ENCODE results near the gene FTO. TPM values are rescaled to one million over a fixed set of nuclear protein-coding genes. Genes with fewer than 3 reads are reported as not detected.
A peak's percentile ranks its signal among the peaks of the same experiment; 100 is the strongest.
"Not testable (repeated sequence)": the region's sequence is repeated elsewhere in the genome, so short reads cannot be mapped to it uniquely, and the experiment has no call there.

The FTO gene
- total RNA-seq, 2 donors from 2014 or later = 73.6 to 90.6 TPM

DNA sequence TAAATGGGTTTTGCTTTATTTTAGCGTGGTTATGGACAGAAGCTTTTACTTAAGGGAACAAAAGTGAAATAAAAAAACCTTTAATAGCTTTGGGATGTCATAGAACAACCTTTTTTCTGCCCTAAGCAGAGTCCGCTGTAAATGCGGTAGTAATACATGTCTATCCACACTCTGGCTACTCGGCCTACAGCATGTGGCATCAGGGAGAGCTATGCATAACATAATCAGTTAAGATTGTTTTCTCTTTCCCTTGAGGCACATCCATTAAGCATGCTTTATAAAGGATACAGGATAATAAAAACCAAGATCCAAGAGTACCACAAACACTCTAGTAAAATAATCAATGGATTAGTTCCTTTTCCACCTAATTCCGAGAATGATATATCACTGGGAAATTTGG, 10.6 kb upstream of the FTO start:
- Histone ChIP-seq H3K27ac (no peak overlapping the region), H3K9me3 (no peaks in the 10 kb centered on the region), H3K36me3 (no peaks in the 10 kb centered on the region), H3K4me3 (no peak overlapping the region), H3K4me1 (no peaks in the 10 kb centered on the region), H3K27me3 (no peaks in the 10 kb centered on the region)
- TF ChIP-seq, protein P1, sequence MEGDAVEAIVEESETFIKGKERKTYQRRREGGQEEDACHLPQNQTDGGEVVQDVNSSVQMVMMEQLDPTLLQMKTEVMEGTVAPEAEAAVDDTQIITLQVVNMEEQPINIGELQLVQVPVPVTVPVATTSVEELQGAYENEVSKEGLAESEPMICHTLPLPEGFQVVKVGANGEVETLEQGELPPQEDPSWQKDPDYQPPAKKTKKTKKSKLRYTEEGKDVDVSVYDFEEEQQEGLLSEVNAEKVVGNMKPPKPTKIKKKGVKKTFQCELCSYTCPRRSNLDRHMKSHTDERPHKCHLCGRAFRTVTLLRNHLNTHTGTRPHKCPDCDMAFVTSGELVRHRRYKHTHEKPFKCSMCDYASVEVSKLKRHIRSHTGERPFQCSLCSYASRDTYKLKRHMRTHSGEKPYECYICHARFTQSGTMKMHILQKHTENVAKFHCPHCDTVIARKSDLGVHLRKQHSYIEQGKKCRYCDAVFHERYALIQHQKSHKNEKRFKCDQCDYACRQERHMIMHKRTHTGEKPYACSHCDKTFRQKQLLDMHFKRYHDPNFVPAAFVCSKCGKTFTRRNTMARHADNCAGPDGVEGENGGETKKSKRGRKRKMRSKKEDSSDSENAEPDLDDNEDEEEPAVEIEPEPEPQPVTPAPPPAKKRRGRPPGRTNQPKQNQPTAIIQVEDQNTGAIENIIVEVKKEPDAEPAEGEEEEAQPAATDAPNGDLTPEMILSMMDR (IDR thresholded peaks at IDR 0.05) = no peak
- DNase-seq (ENCODE audit: low spot score) = no peak

DNA sequence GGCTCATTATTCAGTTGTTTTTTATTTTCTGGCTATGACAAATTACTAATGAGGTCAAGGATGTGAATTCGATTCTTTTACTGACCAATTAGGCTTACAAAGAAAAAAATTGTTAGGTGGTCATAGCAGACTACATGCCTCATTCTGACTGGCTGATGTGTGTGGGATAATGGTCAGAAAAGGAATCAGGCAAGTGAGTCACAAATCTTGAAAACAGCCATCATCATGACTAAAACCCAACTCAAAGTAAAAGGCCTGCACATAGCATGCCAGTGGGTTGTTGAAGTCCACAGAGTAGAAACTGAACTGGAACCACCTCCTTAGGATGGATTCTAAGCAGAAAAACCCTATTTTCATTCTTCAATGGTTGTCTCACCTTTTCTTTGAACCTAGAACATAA, 8.9 kb upstream of the FTO start:
- H3K27me3 ChIP-seq = no peaks in the 10 kb centered on the region
- DNase-seq (ENCODE audit: low spot score) = no peak
- no peaks in the 10 kb centered on the region for H3K9me3 ChIP-seq
- no peak overlapping the region for H3K4me3 ChIP-seq
- H3K36me3 ChIP-seq = no peaks in the 10 kb centered on the region
- no peaks in the 10 kb centered on the region for H3K4me1 ChIP-seq
- TF ChIP-seq, protein P1 (IDR thresholded peaks at IDR 0.05) = no peak
- H3K27ac ChIP-seq = no peak overlapping the region

DNA sequence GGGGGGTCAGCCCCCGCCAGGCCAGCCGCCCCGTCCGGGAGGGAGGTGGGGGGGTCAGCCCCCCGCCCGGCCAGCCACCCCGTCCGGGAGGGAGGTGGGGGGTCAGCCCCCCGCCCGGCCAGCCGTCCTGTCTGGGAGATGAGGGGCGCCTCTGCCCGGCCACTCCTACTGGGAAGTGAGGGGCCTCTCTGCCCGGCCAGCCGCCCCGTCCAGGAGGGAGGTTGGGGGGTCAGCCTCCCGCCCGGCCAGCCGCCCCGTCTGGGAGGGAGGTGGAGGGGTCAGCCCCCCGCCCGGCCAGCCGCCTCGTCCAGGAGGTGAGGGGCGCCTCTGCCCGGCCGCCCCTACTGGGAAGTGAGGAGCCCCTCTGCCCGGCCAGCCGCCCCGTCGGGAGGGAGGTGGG, 5.7 kb upstream of the FTO start:
- H3K9me3 ChIP-seq = not testable (repeated sequence)

DNA sequence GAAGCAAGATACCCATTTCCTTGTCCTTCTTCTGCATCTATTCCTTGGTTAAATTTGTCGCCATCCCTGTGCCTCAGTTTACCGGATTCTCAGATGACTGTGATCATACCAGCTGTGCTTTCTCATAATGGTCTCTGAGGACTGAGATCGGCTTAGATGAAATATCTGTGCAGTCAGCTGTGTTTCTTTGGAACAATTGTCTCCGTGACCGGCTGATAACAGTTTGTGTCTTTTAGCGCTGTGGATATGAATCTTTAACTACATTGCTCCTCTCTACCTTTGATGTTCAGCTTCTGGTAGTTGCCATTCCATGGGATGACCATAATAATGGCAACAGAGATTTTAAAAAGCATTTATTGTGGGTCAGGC, 473 bp downstream of the FTO start:
- H3K4me1 ChIP-seq = peaks cover 0 to 23% of the 10 kb centered on the region in 2 donors

More for the DNA sequence above, 5.7 kb upstream of the FTO start:
- not testable (repeated sequence) for H3K27me3 ChIP-seq; H3K27ac ChIP-seq; H3K36me3 ChIP-seq; H3K4me3 ChIP-seq; H3K4me1 ChIP-seq; DNase-seq (ENCODE audit: low spot score)

DNA sequence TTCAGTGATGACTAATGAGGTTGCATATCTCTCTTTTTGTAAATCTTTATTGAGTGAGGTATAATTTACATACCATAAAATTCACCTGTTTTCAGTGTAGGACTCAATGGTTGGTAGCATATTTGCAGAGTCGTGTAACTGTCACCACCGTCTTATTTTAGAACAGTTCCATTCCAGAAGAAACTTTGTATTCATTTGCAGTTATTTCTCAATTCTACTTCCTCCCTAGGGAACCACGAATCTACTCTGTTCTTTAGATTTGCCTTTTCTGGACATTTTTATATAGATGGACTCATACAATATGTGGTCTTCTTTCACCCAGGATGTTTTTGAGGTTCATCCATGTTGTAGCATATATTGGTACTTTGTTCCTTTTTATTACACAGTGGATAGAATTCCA, 3.7 kb downstream of the FTO start:
- Histone ChIP-seq H3K36me3 (no peaks in the 10 kb centered on the region), H3K9me3 (no peaks in the 10 kb centered on the region), H3K4me3 (no peak overlapping the region), H3K27me3 (no peaks in the 10 kb centered on the region), H3K27ac (no peak overlapping the region), H3K4me1 (peaks cover 0 to 23% of the 10 kb centered on the region in 2 donors)
- no peak for DNase-seq (ENCODE audit: low spot score)
- TF ChIP-seq, protein P1 (IDR thresholded peaks at IDR 0.05) = no peak

More for the DNA sequence above, 473 bp downstream of the FTO start:
- TF ChIP-seq, protein P1 (IDR thresholded peaks at IDR 0.05) = no peak
- Histone ChIP-seq H3K36me3 (no peaks in the 10 kb centered on the region), H3K27ac (peak overlapping the region; percentile 70 to 81), H3K4me3 (peak overlapping the region; percentile 78 to 93), H3K9me3 (no peaks in the 10 kb centered on the region), H3K27me3 (no peaks in the 10 kb centered on the region)
- no peak for DNase-seq (ENCODE audit: low spot score)

DNA sequence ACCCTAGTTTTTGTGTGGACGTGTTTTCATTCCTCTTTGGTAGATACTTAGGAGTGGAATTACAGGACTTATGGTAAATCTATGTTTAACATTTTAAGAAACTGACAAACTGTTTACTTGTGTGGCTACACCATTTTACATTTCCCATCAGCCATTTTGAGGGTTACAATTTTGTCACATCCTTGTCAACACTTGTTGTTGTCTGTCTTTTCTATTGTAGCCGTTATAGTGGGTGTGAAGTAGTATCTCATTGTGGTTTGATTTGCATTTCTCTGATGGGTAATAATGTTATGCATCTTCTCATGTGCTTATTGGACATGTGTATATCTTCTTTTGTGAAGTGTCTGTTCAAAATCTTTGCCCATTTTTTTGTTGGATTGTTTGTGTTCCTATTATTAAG, 4.5 kb downstream of the FTO start:
- no peaks in the 10 kb centered on the region for H3K27me3 ChIP-seq
- no peak overlapping the region for H3K4me3 ChIP-seq
- no peaks in the 10 kb centered on the region for H3K9me3 ChIP-seq
- H3K27ac ChIP-seq = no peak overlapping the region
- peaks cover 0 to 17% of the 10 kb centered on the region in 2 donors for H3K4me1 ChIP-seq
- TF ChIP-seq, protein P1 (IDR thresholded peaks at IDR 0.05) = no peak
- DNase-seq (ENCODE audit: low spot score) = no peak
- H3K36me3 ChIP-seq = no peaks in the 10 kb centered on the region

Measured in right atrium auricular region (tissue), 2 donors.